GM21737 (cell line): ENCODE results near the gene COL23A1.
"Not testable (repeated sequence)": the region's sequence is repeated elsewhere in the genome, so short reads cannot be mapped to it uniquely, and the experiment has no call there.

Experiments
- ATAC-seq: cut with Tn5 transposase; IDR thresholded peaks from one replicate; pipeline ENCODE4 v1.9.1; 2021; ENCODE audit warnings: mild to moderate bottlenecking, moderate library complexity; ENCODE audit not compliant: unreplicated experiment

The COL23A1 gene

GRCh38 chr5:178236679-178237078 is 353.5 kb downstream of the COL23A1 start:
- ATAC-seq, result no peak

GRCh38 chr5:178236126-178236525 is 354.1 kb downstream of the COL23A1 start:
- ATAC-seq, result no peak

GRCh38 chr5:178235588-178235974 is 354.6 kb downstream of the COL23A1 start:
- no peak for ATAC-seq

- no peak for ATAC-seq
These were observed 355.2 kb downstream of the COL23A1 start for GRCh38 chr5:178234750-178235587.

- no peak for ATAC-seq
These were observed 356.0 kb downstream of the COL23A1 start for GRCh38 chr5:178234121-178234749.

- ATAC-seq, result no peak
These were observed 357.2 kb downstream of the COL23A1 start for GRCh38 chr5:178232920-178233429.

- ATAC-seq, result peak; percentile 61
These were observed 357.9 kb downstream of the COL23A1 start, which contains the start of gene PHYKPL for GRCh38 chr5:178232124-178232919. Gene PHYKPL, minus strand, starts transcription at chr5:178232802. Its CDS starts 252 bp downstream, at chr5:178232550.

GRCh38 chr5:178231539-178232123 is 358.6 kb downstream of the COL23A1 start:
- peak; percentile 3 for ATAC-seq

GRCh38 chr5:178230879-178231538 is 359.2 kb downstream of the COL23A1 start:
- ATAC-seq, result no peak

GRCh38 chr5:178229861-178230260 is 360.3 kb downstream of the COL23A1 start:
- ATAC-seq, result no peak

GRCh38 chr5:178229111-178229510 is 361.1 kb downstream of the COL23A1 start:
- not testable (repeated sequence) for ATAC-seq

- no peak for ATAC-seq
These were observed 361.6 kb downstream of the COL23A1 start for GRCh38 chr5:178228609-178229008.

- ATAC-seq, result no peak
These were observed 362.3 kb downstream of the COL23A1 start for GRCh38 chr5:178227929-178228328.

GRCh38 chr5:178227138-178227659 is 363.0 kb downstream of the COL23A1 start:
- no peak for ATAC-seq

- ATAC-seq, result no peak
These were observed 365.0 kb downstream of the COL23A1 start for GRCh38 chr5:178225174-178225573.

GRCh38 chr5:178224403-178224802 is 365.8 kb downstream of the COL23A1 start:
- no peak for ATAC-seq

GRCh38 chr5:178223828-178224335 is 366.3 kb downstream of the COL23A1 start:
- no peak for ATAC-seq

- ATAC-seq, result no peak
These were observed 366.9 kb downstream of the COL23A1 start for GRCh38 chr5:178223196-178223773.

GRCh38 chr5:178222292-178222691 is 367.9 kb downstream of the COL23A1 start:
- no peak for ATAC-seq
